Stimulated activated CD4-positive, alpha-beta T cell treated with anti-CD3 and anti-CD28 coated beads, Interleukin-12 subunit alpha, Interleukin-12 subunit beta, amount 100 ng/mL, for 4 hours (primary cell): ENCODE results near the gene PHF1.

Source experiments
- DNase-seq: peaks from one replicate; pipeline ENCODE4 v3.0.0-alpha.2; 2020

The PHF1 gene

GRCh38 chr6:33459226-33459625 is 48.4 kb downstream of the PHF1 start:
- no peak for DNase-seq
